ENCODE measurements around the gene SLC2A1. TPM values are rescaled to one million over a fixed set of nuclear protein-coding genes. Genes with fewer than 3 reads are reported as not detected.
"Not testable (repeated sequence)": the region's sequence is repeated elsewhere in the genome, so short reads cannot be mapped to it uniquely, and the experiment has no call there.

The SLC2A1 gene
- total RNA-seq, 1 donor from 2014 or later, result 192 TPM

DNA sequence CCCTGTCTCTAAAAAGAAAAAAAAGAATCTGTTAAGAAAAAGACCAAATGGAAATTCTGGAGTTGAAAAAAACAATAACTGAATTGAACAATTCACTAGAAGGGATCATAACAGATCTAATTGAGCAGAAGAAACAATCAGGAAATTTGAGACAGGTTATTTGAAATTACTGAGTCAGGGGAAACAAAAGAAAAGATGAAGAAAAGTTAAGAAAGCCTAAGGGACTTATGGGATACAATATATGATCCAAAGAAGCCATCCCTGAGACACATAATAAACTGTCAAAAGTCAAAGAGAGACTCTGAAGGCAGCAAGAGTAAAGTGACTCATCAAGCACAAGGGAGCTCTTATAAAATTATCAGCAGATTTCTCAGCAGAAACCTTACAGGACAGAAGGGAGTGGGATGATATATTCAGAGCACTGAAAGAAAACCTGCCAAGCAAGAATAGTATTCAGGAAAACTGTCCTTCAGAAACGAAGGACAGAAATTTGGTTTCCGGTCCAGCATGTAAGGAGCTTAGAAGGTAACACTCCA, 44.5 kb downstream of the SLC2A1 start:
- Mint-ChIP-seq H3K4me1 (ENCODE audit: unreplicated experiment) (no peaks in the 10 kb centered on the region), H3K36me3 (peaks cover 4% of the 10 kb centered on the region), H3K27ac (peak overlapping the region; percentile 85), H3K9me3 (peaks cover 6% of the 10 kb centered on the region), H3K4me3 (peak overlapping the region; percentile 59), H3K27me3 (peaks cover 4% of the 10 kb centered on the region)
- DNase-seq (ENCODE audit: extremely low spot score, unreplicated experiment), result no peak
- TF ChIP-seq, protein P1, sequence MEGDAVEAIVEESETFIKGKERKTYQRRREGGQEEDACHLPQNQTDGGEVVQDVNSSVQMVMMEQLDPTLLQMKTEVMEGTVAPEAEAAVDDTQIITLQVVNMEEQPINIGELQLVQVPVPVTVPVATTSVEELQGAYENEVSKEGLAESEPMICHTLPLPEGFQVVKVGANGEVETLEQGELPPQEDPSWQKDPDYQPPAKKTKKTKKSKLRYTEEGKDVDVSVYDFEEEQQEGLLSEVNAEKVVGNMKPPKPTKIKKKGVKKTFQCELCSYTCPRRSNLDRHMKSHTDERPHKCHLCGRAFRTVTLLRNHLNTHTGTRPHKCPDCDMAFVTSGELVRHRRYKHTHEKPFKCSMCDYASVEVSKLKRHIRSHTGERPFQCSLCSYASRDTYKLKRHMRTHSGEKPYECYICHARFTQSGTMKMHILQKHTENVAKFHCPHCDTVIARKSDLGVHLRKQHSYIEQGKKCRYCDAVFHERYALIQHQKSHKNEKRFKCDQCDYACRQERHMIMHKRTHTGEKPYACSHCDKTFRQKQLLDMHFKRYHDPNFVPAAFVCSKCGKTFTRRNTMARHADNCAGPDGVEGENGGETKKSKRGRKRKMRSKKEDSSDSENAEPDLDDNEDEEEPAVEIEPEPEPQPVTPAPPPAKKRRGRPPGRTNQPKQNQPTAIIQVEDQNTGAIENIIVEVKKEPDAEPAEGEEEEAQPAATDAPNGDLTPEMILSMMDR (conservative IDR thresholded peaks at IDR 0.05), result no peak

DNA sequence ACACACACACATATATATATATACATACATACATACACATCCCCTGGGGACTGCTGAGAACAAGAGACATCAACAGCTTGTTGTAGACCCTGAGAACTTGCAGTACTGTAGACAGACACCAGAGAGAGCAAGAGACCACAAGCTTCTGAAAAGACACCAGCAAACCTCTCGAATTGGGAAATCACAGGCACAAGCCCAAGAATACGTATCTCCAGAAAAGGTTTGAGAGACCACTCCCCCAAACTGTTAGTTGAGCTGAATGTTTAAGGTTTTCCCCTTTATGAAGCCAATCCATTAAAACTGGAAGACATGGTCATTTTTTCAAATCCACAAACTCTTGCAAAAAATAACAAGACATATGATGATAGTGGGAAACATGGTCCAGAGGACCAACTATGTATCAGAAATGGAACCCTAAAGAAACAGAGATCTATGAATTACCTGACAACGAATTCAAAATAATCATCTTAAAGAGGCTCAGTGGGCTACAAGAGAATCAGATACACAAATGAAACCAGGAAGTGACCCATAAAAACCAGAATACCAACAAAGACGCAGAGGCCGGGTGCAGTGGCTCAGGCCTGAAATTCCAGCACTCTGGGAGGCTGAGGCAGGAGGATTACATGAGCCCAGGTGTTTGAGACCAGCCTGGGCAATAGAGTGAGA, 45.1 kb downstream of the SLC2A1 start:
- H3K4me1 Mint-ChIP-seq (ENCODE audit: unreplicated experiment), result no peaks in the 10 kb centered on the region
- TF ChIP-seq, protein P1 (conservative IDR thresholded peaks at IDR 0.05), result peak; percentile 83
- peaks cover 4% of the 10 kb centered on the region for H3K36me3 Mint-ChIP-seq
- peak; percentile 52 for DNase-seq (ENCODE audit: extremely low spot score, unreplicated experiment)
- peaks cover 4% of the 10 kb centered on the region for H3K27me3 Mint-ChIP-seq
- peak overlapping the region; percentile 85 for H3K27ac Mint-ChIP-seq
- H3K4me3 Mint-ChIP-seq, result peak overlapping the region; percentile 19
- peaks cover 6% of the 10 kb centered on the region for H3K9me3 Mint-ChIP-seq

DNA sequence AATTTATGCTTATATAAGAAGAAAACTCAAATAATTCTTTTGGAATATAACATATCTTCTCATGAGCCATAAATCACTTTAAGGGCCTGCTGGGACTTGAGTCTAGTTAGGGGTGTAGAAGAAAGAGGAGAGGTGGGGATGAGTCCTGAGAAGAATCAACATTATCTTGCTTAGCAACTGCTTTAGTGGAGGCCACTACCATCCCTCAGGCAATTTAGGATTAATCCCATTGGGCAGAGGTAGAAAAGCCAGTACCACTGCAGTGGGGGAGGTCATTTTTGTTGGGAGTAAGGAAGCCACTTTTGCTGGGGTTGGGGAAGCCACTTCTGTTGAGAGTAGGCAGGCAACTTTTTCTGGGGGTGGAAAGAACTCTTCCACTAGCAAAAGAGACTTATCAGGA, 47.7 kb downstream of the SLC2A1 start:
- H3K36me3 Mint-ChIP-seq, result peaks cover 4% of the 10 kb centered on the region
- peaks cover 6% of the 10 kb centered on the region for H3K9me3 Mint-ChIP-seq
- H3K27me3 Mint-ChIP-seq, result peaks cover 4% of the 10 kb centered on the region
- H3K4me1 Mint-ChIP-seq (ENCODE audit: unreplicated experiment), result no peaks in the 10 kb centered on the region
- H3K27ac Mint-ChIP-seq, result no peak overlapping the region
- H3K4me3 Mint-ChIP-seq, result no peak overlapping the region
- DNase-seq (ENCODE audit: extremely low spot score, unreplicated experiment), result no peak
- TF ChIP-seq, protein P1 (conservative IDR thresholded peaks at IDR 0.05), result no peak

DNA sequence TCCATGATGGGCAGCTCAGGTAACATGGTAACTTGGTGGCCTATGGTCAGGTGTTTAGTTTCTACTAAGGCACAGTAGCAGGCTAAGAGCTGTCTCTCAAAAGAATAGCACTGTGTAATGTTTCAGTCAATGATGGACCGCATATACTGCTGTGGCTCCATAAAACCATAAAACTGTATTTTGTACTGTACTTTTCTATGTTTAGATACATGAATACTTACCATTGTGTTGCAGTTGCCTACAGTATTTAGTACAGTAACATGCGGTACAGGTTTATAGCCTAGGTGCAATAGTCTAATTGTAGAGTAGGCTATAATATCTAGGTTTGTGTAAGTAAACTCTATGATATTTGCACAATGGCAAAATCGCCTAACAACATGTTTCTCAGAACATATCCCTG, 50.6 kb downstream of the SLC2A1 start:
- Mint-ChIP-seq H3K4me1 (ENCODE audit: unreplicated experiment) (no peaks in the 10 kb centered on the region), H3K9me3 (no peaks in the 10 kb centered on the region), H3K27ac (no peak overlapping the region), H3K36me3 (no peaks in the 10 kb centered on the region), H3K27me3 (no peaks in the 10 kb centered on the region), H3K4me3 (no peak overlapping the region)
- no peak for DNase-seq (ENCODE audit: extremely low spot score, unreplicated experiment)
- TF ChIP-seq, protein P1 (conservative IDR thresholded peaks at IDR 0.05), result no peak

DNA sequence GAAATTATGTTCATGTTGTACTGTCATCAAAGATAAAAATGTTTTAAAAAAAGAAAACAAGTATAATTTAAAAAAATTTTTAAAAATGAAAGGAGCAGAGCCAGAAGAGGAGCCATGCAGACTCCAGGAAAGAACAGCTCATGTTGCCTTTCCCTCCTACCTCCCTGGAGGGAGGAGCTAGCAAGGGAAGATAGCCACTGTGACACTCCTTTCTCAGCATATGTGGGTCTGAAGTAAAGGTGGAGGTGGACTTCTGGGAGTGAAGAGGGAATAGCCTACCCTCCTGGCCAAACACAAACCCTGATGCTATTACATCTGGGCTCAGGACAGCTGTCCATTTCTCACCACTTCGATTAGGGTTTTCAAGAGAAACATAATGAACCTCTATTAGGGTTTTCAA, 54.2 kb downstream of the SLC2A1 start:
- DNase-seq (ENCODE audit: extremely low spot score, unreplicated experiment), result no peak
- TF ChIP-seq, protein P1 (conservative IDR thresholded peaks at IDR 0.05), result no peak
- Mint-ChIP-seq H3K4me1 (ENCODE audit: unreplicated experiment) (no peaks in the 10 kb centered on the region), H3K36me3 (no peaks in the 10 kb centered on the region), H3K9me3 (no peaks in the 10 kb centered on the region), H3K4me3 (no peak overlapping the region), H3K27me3 (no peaks in the 10 kb centered on the region), H3K27ac (no peak overlapping the region)

DNA sequence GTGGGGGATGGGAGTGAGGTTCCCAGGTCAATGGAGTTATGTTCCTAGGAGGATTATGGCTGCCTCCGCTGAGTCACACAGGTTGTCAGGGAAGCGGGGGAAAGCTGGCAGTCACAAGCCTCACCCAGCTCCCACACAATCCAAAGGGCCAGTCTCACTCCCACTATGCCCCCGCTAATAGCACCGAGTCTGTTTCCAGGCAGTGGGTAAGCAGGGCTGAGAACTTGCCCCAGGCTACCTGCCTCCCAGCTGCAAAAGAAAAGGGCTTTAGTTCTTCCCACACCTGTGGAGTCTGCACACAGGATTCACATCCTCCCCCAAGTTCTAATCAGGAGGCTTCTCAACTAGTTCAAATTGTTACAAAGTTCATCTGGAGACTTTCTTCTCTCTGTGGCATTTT, 58.7 kb downstream of the SLC2A1 start:
- H3K9me3 Mint-ChIP-seq; H3K4me1 Mint-ChIP-seq (ENCODE audit: unreplicated experiment); H3K4me3 Mint-ChIP-seq; DNase-seq (ENCODE audit: extremely low spot score, unreplicated experiment); H3K27ac Mint-ChIP-seq; H3K36me3 Mint-ChIP-seq; H3K27me3 Mint-ChIP-seq: not testable (repeated sequence)
